Stimulated activated CD4-positive, alpha-beta T cell treated with anti-CD3 and anti-CD28 coated beads, Interleukin-1b, Interleukin-23, amount 100 ng/mL, for 24 hours (primary cell): ENCODE measurements around the gene COL19A1.
"Not testable (repeated sequence)": the region's sequence is repeated elsewhere in the genome, so short reads cannot be mapped to it uniquely, and the experiment has no call there.

Source experiments
- DNase-seq, 4 experiments: peaks; one replicate each; pipeline ENCODE4 v3.0.0-alpha.2; 2020; ENCODE audit warnings: low read depth in 4 of 4, low spot score in 1 of 4

COL19A1 gene

DNA sequence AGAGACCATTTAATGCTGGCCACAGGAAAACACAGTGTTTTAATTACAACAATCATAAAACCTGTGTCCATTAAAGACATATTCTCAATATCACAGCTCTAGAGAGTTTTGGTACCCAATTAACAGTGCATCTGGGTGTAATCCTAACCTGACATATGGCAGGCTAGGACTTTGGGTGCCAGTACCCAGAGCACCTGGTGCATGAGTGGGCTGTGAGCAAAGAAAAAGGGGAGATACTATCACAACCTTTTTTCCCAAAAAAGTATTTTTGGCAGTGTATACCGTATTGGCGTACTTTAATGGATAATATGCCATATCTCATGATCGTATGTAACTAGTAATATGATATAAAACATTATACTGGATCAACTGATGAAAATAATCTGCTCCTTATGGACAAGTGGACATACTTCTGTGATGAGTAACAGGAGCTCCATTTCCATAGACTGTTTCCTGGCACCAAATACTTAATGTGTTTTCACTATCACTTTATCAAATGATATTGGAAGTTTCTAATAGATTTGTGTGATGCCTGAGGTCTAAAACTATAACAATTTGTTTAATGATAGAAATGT, 91.7 kb downstream of the COL19A1 start:
- no peak for DNase-seq

DNA sequence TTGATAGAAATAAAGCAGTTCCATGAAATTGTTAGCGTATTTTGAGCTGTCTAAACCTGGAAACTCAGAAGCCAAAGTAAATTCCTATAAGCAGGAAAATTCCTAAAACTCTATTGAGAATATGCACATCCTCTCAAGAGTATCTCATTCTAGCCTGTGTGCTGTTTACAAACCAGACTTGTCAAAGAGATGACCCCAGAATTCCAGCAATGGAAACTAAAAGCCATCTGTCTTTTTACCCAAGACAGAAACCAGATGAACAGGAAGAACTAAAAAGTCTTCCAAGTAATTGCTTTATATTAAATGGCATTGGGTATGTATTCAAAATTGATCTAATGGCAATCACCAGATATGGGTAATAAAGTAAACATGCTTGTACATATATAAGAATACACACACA, 92.6 kb downstream of the COL19A1 start:
- DNase-seq, result no peak

DNA sequence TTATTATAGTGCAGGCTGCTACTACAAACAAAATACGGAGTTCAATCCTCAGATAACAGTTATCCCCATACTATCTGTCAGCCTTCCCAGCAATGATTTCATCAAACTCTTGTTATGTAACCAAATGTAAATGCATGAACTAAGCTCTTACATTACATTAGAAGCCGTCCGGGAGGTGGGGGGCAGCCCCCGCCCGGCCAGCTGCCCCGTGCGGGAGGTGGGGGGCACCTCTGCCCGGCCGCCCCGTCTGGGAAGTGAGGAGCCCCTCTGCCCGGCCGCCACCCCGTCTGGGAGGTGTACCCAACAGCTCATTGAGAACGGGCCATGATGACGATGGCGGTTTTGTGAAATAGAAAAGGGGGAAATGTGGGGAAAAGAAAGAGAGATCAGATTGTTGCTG, 99.6 kb downstream of the COL19A1 start:
- DNase-seq, result not testable (repeated sequence)

DNA sequence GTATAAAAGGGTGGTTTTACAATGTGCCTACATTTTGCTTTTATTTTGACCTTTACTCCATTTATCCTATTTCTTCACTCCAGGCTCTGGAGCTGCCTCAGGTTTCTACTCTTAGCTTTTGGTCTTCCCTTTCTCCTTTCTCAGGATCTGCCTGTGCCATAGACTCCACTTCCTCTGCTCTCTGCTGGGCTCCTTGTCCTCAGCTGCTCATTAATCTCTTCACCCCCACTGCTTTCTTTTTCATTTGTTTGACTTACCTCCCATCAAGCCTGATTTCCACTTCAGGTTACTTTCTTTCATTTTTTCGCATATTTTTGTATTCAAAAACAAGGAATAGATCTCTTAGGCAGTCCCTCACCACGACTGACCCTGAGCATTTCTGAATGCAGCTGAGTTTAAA, 106.8 kb downstream of the COL19A1 start:
- no peak for DNase-seq

DNA sequence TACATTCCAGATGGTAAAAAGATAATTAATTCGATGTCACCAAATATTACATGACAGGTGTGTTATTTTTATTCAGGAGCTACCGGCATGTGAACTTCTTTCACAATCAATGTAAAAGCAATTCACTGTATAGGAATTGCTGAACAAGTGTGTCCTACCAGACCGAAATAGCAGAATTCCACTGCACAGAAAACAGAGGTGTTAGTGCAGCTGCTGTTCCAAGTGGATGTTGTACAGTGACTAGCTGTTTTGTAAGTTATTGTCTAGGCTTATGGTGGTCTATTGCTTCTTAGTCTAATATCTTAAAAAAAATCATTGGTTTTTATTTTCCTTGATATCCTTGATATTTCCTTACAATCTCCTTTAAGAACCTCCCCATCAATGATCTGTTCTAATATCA, 107.4 kb downstream of the COL19A1 start:
- DNase-seq, result no peak

DNA sequence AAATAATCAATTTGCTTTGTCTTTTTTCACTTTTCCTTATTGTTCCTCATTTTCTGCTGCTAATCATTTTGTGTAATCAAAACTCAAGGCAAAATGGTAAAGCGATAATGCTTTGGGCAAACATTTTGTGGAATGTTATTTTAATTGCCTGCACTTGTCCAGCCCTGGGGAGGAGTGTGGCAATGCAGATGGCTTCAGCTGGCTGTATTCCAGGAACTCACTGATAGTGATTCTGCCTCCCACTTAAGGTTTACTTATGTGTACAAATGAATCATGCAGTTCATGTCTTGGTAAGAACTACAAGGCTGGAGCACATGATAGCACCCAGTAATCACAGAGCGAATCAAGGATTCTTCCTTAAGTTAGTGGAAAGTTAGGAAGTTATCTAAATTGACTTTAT, 107.8 kb downstream of the COL19A1 start:
- DNase-seq, result no peak

DNA sequence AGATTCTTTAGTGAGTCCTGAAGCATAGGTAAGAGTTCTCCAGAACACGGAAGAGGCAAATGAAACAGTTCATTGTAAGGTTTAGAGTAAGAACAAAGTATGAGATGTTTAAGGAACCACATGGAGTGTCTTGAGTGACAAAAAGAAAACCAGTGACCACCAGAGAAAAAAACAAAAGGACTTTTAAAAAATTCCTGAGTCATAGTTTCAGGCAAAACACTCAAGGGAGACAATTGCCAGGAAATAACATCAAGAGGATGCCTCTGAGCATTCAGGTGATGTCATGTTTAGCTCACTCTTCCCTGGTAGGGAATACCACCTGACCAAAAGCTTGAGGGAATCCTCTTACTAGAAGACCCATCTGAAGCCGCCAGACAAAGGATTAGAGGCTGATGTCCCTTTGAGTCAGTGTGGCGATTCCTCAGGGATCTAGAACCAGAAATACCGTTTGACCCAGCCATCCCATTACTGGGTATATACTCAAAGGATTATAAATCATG, 110.3 kb downstream of the COL19A1 start:
- no peak for DNase-seq

DNA sequence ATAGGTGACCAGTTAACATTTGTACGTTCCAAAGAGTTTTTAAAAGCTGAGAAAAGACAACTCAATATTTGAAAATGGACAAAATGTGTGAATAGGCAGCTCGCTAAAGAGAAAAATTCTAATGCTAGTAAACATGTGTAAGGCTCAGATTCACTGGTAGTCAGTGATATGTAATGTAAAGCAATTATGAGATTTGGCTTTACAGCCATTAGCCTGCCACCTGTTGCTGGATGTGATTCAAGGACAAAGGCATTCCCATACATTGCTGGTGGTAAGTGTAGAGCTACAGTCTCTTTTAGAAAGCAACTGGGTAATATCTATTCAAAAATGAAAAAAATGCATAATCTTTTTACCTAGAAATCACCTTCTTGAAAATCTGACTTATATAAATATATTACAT, 114.3 kb downstream of the COL19A1 start:
- no peak for DNase-seq

DNA sequence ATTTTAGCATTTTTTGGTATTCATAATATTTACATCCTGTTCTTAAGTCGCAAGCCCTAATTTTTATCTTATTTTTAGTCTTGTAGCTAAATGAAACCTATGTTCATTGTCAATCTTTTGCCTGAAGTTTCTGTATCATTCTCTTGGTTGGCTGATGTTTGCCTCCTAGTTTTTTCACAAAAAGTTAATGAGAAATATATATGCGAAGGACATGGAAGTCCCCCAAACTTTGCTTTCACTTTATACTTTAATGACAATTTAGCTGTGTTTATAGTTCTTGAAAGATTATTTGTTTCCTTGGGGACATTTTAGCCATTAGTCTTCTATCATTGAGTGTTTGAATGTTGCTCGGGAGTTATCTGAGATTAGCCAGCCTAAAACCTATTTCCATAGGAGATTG, 118.2 kb downstream of the COL19A1 start:
- no peak for DNase-seq

DNA sequence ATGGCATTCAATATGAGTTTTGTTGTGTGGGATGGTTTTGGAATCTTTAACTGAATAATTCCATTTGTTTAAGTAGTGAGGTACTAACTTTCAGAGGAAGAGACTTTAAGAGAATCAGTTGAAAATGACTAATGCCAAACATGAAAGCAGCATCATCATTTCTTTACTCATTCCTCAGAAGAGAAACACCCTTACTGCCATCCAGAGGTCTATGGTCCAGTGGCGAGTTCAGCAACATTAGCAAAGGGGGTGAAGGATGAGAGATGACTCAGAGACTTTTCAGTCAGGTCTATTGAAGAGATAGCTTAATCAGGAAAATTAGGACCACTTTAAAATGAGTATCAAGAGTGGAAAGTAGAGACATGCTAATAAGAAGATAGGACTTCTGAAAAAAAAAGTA, 118.8 kb downstream of the COL19A1 start:
- no peak for DNase-seq

DNA sequence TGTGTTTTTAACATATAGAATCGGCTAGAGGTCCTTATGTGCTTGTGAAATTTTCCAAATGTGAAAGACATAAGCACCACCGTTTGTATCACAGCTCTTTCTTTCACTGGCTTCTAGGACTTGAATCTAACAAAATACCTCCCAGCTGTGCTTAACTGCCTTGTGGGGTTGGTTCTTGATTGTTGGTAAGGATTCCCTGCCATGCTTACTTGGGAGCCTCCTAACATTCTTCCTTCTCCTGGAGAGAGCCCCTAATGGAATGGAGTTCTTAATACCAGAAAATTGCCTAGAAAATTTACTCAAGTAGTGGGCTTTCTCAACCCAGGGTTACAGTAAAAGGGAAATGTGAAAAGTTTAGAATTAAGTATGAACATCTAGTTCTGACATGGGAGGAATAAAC, 121.2 kb downstream of the COL19A1 start:
- no peak for DNase-seq

DNA sequence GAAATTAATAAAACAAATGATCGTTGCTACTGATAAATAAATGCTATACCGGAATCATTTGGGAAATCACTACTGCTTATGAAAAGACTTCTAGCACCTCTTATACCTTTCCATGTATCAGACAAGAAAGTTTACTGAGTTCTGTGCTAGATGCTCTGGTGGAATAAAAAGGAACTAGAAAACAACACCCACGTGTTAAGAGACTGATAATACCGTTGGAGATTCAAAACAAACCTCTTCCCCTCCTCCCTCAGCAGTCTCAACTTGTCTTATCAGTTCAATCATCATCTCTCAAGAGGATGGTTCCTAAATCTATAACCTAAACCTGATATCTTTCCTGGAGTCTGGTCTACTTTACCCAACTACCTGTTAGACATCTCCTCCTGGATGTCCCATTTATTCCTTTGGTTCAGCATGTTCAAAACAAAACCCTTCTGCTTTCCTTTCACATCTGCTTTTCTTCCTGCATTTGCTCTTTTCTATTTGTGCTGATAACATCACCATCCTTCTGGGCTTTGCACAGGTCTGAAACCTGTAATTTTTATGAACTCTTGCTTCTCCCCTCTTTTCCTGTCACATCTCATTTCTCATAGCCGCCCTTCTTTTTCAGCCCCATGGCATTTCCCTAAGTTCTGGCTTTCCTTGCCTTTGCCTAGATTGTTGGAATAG, 122.2 kb downstream of the COL19A1 start:
- DNase-seq, result no peak

DNA sequence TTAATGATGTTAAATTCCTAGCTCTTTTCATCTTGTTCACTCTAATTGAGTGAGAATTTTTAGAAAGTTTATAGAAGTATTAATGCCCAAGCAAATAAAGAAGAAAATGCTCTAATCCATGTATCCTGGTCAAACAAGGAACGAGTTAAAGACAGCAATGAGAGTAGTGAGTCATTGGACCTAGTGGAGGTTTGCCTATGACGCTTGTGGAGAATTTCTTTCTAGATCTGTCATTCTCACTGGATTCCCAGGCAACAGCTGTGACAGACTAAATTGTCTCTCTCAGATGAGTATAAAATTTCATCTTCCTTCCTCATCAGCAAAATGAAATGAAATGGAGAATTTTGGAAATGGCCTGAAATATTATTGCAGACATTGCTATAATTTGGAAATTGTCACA, 127.9 kb downstream of the COL19A1 start:
- no peak for DNase-seq

DNA sequence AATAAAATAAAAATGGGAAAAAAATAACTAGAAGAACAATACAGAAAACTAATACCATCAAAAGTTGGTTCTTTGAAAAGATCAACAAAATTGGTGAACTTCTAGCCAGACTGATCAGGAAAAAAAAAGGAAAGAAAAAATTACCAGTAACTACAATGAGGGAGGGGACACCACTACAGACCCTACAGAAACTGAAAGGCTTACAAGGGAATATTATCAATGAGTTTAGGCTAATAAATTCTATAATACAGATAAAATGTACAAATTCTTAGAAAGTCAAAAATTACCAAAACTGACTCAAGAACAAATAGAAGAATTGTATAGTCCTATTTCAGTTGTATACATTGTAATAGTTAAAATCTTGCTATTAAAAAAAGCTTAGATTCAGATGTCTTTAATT, 141.8 kb downstream of the COL19A1 start:
- no peak for DNase-seq

DNA sequence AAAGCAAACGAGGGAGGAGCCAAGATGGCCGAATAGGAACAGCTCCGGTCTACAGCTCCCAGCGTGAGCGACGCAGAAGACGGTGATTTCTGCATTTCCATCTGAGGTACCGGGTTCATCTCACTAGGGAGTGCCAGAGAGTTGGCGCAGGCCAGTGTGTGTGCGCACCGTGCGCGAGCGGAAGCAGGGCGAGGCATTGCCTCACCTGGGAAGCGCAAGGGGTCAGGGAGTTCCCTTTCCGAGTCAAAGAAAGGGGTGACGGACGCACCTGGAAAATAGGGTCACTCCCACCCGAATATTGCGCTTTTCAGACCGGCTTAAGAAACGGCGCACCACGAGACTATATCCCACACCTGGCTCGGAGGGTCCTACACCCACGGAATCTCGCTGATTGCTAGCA, 144.0 kb downstream of the COL19A1 start:
- DNase-seq, result not testable (repeated sequence)

DNA sequence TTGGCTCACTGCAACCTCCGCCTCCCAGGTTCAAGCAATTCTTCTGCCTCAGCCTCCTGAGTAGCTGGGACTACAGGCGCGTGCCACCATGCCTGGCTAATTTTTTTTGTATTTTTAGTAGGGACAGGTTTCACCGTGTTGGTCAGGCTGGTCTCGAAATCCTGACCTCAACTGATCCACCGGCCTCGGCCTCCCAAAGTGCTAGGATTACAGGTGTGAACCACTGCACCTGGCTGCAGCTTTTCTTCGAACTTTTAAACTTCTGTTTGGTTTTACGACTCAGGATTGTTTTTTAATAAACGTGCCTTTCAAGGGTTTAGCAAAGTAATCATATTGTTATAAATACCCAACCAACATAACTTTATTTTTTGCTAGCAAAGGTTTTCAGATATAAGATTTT, 156.8 kb downstream of the COL19A1 start:
- DNase-seq, result not testable (repeated sequence)

DNA sequence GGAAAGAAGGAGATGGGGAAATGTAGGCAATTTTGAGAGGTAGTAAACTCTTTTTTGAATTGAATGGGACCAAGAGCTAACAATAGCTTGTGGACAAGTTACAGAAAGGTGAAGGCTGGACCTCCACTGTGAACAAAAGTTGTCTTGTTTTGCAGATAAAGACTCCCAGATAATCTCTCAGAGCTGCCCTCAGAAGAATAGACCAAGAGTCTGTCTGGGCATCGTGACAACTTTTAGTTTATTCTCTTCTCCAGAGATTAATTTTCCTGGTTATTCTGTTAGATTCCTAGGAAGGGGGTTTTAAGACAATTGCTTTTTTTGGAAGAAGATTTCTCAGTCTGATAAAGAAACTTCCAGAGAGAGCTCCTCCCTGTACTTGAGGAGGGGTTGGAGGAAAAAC, 161.9 kb downstream of the COL19A1 start:
- no peak for DNase-seq

DNA sequence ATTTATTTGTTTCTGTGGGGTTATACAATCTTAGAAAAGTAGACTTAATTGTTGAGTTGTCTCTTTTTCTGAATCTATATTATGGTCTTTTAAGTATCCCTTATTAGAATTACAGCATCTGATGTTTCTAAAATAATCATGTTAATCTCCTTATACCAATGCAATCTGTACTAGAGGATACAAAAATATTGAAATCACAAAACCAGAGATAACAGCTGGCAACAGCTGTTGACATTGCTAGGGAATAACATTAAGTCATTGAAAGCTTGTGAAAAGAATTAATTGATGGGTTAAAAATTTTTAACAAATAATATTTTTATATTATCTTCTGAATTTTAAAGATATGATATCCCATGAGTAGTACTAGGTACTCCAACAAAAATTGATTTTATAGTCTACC, 162.6 kb downstream of the COL19A1 start:
- no peak for DNase-seq

DNA sequence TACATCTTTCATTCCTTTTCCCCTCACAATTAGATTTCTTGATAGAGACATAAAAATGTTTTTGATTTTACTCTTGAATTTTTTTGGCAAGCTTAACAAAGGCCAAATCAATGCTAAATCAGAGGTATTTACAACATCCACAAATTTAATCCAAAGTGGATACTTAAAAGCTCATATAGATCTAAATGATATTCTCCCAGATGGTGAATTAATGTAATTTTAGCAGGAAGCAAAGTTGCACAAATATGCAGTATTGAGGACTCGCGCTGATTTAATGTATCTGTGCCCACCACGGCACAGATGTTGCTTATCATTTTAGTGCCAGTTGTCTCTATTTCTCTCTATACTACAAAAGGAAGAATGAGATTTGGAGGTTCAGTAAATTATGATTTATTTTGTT, 167.4 kb downstream of the COL19A1 start:
- DNase-seq, result no peak

DNA sequence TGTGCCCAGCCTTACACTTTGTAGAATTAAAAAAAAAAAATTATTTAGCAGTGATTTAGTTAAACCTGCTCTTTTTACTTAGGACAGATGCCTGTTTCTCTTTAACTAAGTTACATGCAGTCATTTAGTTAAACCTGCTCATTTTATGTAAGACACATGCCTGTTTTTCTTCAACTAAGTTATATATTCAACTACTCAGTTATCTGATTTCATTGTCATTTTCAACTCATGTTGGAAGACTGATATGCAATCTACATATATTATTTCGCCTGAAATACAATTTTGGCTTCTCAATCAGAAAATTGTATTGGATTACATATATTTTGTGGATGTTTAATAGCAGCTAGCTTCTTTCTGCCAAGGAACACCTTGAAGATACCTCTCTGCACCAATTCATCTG, 171.1 kb downstream of the COL19A1 start:
- DNase-seq, result no peak

DNA sequence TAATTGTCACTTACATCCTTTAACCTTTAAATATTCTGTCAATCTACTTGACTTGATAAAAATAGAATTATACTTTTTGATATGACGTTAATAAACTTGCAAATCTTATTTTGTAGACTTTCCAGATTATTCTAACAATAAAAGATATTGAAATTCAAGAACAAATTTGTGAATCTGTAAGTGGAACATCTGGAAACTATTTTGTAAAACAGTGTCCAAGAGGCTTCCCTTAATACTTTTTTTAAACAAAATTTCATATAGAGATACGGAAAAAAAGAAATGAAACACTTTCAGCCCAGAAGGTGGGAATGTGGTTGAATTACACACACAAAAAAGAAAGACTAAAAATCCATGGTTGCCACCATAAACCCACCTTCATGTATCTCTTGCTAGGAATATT, 174.4 kb downstream of the COL19A1 start:
- no peak for DNase-seq

DNA sequence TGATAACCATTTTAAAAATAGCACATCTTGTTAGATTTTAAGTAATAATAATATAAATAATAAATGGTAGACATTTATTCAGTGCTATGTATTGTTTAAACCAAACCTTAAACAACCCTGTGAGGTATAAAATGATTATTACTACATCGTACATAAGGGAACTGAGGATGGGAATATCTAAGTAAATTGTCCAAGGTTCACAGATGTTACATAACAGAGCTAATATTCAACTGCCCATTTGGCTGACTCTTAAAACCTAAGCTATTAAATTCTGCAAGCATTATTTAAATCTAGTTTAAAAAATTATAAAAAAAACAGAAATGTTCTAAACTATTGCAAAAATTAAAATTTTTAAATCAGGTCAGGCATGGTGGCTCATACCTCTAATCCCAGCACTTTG, 175.1 kb downstream of the COL19A1 start:
- DNase-seq, result no peak

DNA sequence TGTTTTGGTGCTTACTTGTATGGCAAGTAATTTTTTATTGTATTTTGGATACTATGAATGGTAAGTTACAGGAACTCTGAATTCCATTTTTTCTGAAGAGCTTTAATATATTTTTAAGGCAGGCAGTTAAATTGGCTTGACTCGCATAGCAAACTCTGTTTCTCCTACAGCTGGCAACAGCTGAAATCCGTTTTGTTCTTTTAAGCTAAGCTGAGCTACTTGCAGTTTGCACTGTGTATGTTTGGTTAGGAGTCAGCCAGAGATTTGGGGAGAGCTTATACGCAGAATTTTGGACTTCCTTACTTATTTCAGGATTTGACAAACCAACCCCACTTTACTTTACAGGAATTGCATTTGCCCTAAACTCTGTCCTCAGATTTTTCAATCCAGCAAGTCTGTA, 179.1 kb downstream of the COL19A1 start:
- no peak for DNase-seq
